B cell (primary cell): ENCODE data around the gene STX5. TPM values are rescaled to one million over a fixed set of nuclear protein-coding genes. Genes with fewer than 3 reads are reported as not detected.

Source experiments
- ATAC-seq: fragments of 200-7000 bp; cut with Tn5 transposase; one replicate; pipeline ENCODE4 v1.10.0; 2021; ENCODE audit warnings: low read depth, mild to moderate bottlenecking, moderate number of reproducible peaks, moderate library complexity
- CTCF ChIA-PET: fragments of 350-600 bp; sonication (Branson Sonifier 250); formaldehyde crosslinking; loops from one replicate; lab custom pipeline; 2021; ENCODE audit warnings: antibody characterized with exemption, inconsistent platforms; lab: Charles Lee
- POLR2A ChIA-PET: fragments of 350-600 bp; sonication (Branson Sonifier 250); formaldehyde crosslinking; loops from one replicate; lab custom pipeline; 2021; ENCODE audit warnings: antibody characterized with exemption; lab: Charles Lee
- DNase-seq: peaks from one replicate; pipeline ENCODE4 v3.0.0; 2013
- H2AFZ ChIP-seq: 2 replicates; pipeline ENCODE4 v1.6.1; 2012; ENCODE audit warnings: mild to moderate bottlenecking, low read depth, low read length; ENCODE audit not compliant: insufficient read depth, poor library complexity, severe bottlenecking
- H3K27ac ChIP-seq, 2 donors: 1 replicate in 1 of 2; 2 replicates in 1 of 2; pipeline ENCODE4 v1.5.1; 2012 to 2013; ENCODE audit warnings: low read length in 2 of 2, mild to moderate bottlenecking in 2 of 2, moderate library complexity in 1 of 2
- H3K27me3 ChIP-seq, 4 experiments: fragments of 200-600 bp in 1 of 4; sonication (generic) in 1 of 4; replicated peaks in 1 of 4; 1 replicate in 2 of 4; 2 replicates in 2 of 4; pipeline versions ENCODE4 v1.6.1 to v1.7.0; 2013 to 2016; ENCODE audit warnings: low read length in 3 of 4, mild to moderate bottlenecking in 2 of 4, mixed read lengths in 1 of 4, moderate library complexity in 1 of 4; ENCODE audit not compliant: insufficient read depth in 4 of 4, control insufficient read depth in 3 of 4; ENCODE audit errors: control extremely low read depth in 1 of 4
- H3K36me3 ChIP-seq, 2 experiments: replicated peaks in 1 of 2; 1 replicate in 1 of 2; 2 replicates in 1 of 2; pipeline versions ENCODE4 v1.6.1 to v1.7.1; 2013; ENCODE audit warnings: low read length in 1 of 2; ENCODE audit not compliant: insufficient read depth in 2 of 2, control insufficient read depth in 1 of 2; ENCODE audit errors: control extremely low read depth in 1 of 2, extremely low read depth in 1 of 2
- H3K4me1 ChIP-seq, 2 donors: fragments of 200-600 bp in 1 of 2; sonication (generic) in 1 of 2; 1 replicate in 1 of 2; 2 replicates in 1 of 2; pipeline versions ENCODE4 v1.5.1 to v1.6.1; 2013 to 2017; ENCODE audit warnings: low read length in 2 of 2; ENCODE audit not compliant: control insufficient read depth in 2 of 2, insufficient read depth in 2 of 2
- H3K4me2 ChIP-seq: replicated peaks from 2 replicates; pipeline ENCODE3; 2012; ENCODE audit warnings: mild to moderate bottlenecking, low read depth, low read length; ENCODE audit not compliant: poor library complexity, severe bottlenecking
- H3K4me3 ChIP-seq, 5 experiments: fragments of 200-600 bp in 1 of 5; sonication (generic) in 1 of 5; 1 replicate in 3 of 5; 2 replicates in 2 of 5; pipeline versions ENCODE4 v1.5.1 to v1.7.0; 2011 to 2016; ENCODE audit warnings: low read length in 4 of 5, mild to moderate bottlenecking in 4 of 5, low read depth in 2 of 5, control low read depth in 1 of 5, moderate library complexity in 1 of 5; ENCODE audit not compliant: insufficient read depth in 1 of 5; ENCODE audit errors: control extremely low read depth in 1 of 5, extremely low read depth in 1 of 5
- H3K79me2 ChIP-seq: fragments of 200-600 bp; sonication (generic); one replicate; pipeline ENCODE4 v1.6.0; 2016; ENCODE audit warnings: low read length; ENCODE audit not compliant: control insufficient read depth, insufficient read depth
- H3K9ac ChIP-seq: fragments of 200-600 bp; sonication (generic); 2 replicates; pipeline ENCODE4 v1.6.1; 2017; ENCODE audit warnings: mild to moderate bottlenecking, low read length, moderate library complexity
- H3K9me3 ChIP-seq, 3 donors: one replicate each; pipeline versions ENCODE4 v1.6.1 to v1.7.1; 2013; ENCODE audit warnings: low read length in 2 of 3; ENCODE audit not compliant: control insufficient read depth in 2 of 3, insufficient read depth in 1 of 3; ENCODE audit errors: control extremely low read depth in 1 of 3
- H4K20me1 ChIP-seq: 2 replicates; pipeline ENCODE4 v1.6.0; 2012; ENCODE audit warnings: mild to moderate bottlenecking, low read length; ENCODE audit not compliant: insufficient read depth, control insufficient read depth, poor library complexity, severe bottlenecking
- H3K27ac Mint-ChIP-seq: one replicate; pipeline ENCODE4 v1.8.0; 2021; ENCODE audit warnings: mixed read lengths
- H3K27me3 Mint-ChIP-seq: one replicate; pipeline ENCODE4 v1.8.0; 2021; ENCODE audit warnings: mixed read lengths
- H3K4me1 Mint-ChIP-seq: one replicate; pipeline ENCODE4 v1.8.0; 2021; ENCODE audit warnings: mixed read lengths
- H3K4me3 Mint-ChIP-seq: one replicate; pipeline ENCODE4 v1.8.0; 2021; ENCODE audit warnings: mixed read lengths
- H3K9me3 Mint-ChIP-seq: one replicate; pipeline ENCODE4 v1.8.0; 2022; ENCODE audit warnings: mixed read lengths; ENCODE audit not compliant: insufficient read depth
- EZH2 ChIP-seq: IDR thresholded peaks from 2 replicates; pipeline ENCODE4 v1.6.1; 2012; ENCODE audit warnings: borderline replicate concordance, low read depth, mild to moderate bottlenecking, moderate library complexity, low read length; ENCODE audit not compliant: insufficient read depth, poor library complexity, severe bottlenecking
- WGBS: methylation state at CpG from one replicate; pipeline ENCODE4 v1.1.5; 2013; ENCODE audit warnings: missing lambda C conversion rate; ENCODE audit not compliant: insufficient coverage; 5-methylcytosine and 5-hydroxymethylcytosine counted together
- intact Hi-C: fragments of 100-400 bp; cut with micrococcal nuclease; formaldehyde crosslinking; loops from one replicate; pipeline ENCODE4 v1.10.0; 2022
- polyA plus RNA-seq: library from polyadenylated mRNA; depleted of rRNA; stranded (reverse); fragments of >200 nt; gene quantifications from 2 replicates; pipeline ENCODE4 v1.2.3, GENCODE V29; 2012
- total RNA-seq, 2 donors: library from RNA; stranded (reverse); fragments of 120-200 nt in 1 of 2; gene quantifications; 1 replicate in 1 of 2; 2 replicates in 1 of 2; pipeline versions ENCODE4 v1.2.3 to v1.2.4, GENCODE V29; 2013 to 2022
- TF ChIP-seq, protein P1 (sequence below): fragments of 200-600 bp; IDR thresholded peaks from one replicate; pipeline ENCODE4 v1.8.0; 2022; ENCODE audit warnings: antibody characterized with exemption, mild to moderate bottlenecking

The STX5 gene
- total and polyA plus RNA-seq, 2 donors (not counting 1 experiment from before 2014, with no cell fraction given): 41.0 to 99.1 TPM

DNA sequence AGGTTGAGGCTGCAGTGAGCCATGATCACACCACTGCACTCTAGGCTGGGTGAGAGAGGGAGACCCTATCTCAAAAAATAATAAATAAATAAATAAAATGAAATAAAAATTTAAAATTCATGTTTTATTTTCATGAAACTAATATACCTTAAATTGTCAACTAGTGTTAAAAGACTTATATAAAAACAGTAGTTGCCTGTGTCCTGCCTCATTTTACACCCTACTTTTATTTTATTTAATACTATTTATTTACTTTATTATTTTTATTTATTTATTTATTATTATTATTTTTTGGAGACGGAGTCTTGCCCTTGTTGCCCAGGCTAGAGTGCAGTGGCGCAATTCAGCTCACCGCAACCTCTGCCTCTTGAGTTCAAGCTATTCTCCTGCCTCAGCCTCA lies 12.3 kb upstream of the STX5 start:
- CTCF ChIA-PET: interaction anchor here (0.9 to 1.2 kb wide), 2 partner anchors 11 to 252 kb away, joined by 3 read pairs; no protein-coding TSS in a partner anchor
- ATAC-seq (no peak), DNase-seq (no peak)
- WGBS: 94% methylated on average over 3 of the region's 3 CpGs
- H3K27ac Mint-ChIP-seq: peak overlapping the region; percentile 23
- H4K20me1 ChIP-seq: no peaks in the 10 kb centered on the region
- H3K36me3 ChIP-seq: no peaks in the 10 kb centered on the region
- intact Hi-C loops: loop anchor here (5.0 kb wide), 2 partner anchors 252 to 287 kb away; partner anchors contain the start of gene TUT1
- H3K27ac ChIP-seq: no peak overlapping the region
- H3K4me2 ChIP-seq: no peak overlapping the region
- H3K9me3 ChIP-seq: no peaks in the 10 kb centered on the region
- no peak overlapping the region for H3K4me3 Mint-ChIP-seq
- H2AFZ ChIP-seq: no peak overlapping the region
- H3K4me1 Mint-ChIP-seq: peaks cover 10% of the 10 kb centered on the region
- peaks cover 6 to 22% of the 10 kb centered on the region in 2 donors for H3K4me1 ChIP-seq
- H3K27me3 Mint-ChIP-seq: no peaks in the 10 kb centered on the region
- H3K9me3 Mint-ChIP-seq: no peaks in the 10 kb centered on the region
- POLR2A ChIA-PET: interaction anchor here (1.5 to 2.5 kb wide), 2 partner anchors 10 to 20 kb away, joined by 7 read pairs; no protein-coding TSS in a partner anchor
- no peak overlapping the region for H3K4me3 ChIP-seq
- no peak for TF ChIP-seq EZH2
- TF ChIP-seq, protein P1, sequence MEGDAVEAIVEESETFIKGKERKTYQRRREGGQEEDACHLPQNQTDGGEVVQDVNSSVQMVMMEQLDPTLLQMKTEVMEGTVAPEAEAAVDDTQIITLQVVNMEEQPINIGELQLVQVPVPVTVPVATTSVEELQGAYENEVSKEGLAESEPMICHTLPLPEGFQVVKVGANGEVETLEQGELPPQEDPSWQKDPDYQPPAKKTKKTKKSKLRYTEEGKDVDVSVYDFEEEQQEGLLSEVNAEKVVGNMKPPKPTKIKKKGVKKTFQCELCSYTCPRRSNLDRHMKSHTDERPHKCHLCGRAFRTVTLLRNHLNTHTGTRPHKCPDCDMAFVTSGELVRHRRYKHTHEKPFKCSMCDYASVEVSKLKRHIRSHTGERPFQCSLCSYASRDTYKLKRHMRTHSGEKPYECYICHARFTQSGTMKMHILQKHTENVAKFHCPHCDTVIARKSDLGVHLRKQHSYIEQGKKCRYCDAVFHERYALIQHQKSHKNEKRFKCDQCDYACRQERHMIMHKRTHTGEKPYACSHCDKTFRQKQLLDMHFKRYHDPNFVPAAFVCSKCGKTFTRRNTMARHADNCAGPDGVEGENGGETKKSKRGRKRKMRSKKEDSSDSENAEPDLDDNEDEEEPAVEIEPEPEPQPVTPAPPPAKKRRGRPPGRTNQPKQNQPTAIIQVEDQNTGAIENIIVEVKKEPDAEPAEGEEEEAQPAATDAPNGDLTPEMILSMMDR: no peak
- peaks cover 8% of the 10 kb centered on the region for H3K79me2 ChIP-seq
- H3K9ac ChIP-seq: no peak overlapping the region
- H3K27me3 ChIP-seq: no peaks in the 10 kb centered on the region

- POLR2A ChIA-PET: interaction anchor here (0.7 to 5.0 kb wide), 7 partner anchors 12 to 1420 kb away, joined by 3 to 159 read pairs (median 7); partner anchors contain the start of genes HNRNPUL2, TTC9C and TUT1
- peaks cover 14% of the 10 kb centered on the region for H3K79me2 ChIP-seq
- 100% methylated on average over 3 of the region's 3 CpGs for WGBS
These were observed 11.6 kb upstream of the STX5 start for GRCh38 chr11:62843466-62843865.

More at GRCh38 chr11:62843466-62843865, 11.6 kb upstream of the STX5 start:
- Histone ChIP-seq H3K27ac (no peak overlapping the region), H4K20me1 (no peaks in the 10 kb centered on the region), H3K4me2 (no peak overlapping the region), H3K4me1 (peaks cover 11 to 28% of the 10 kb centered on the region in 2 donors), H2AFZ (no peak overlapping the region), H3K27me3 (no peaks in the 10 kb centered on the region), H3K4me3 (no peak overlapping the region), H3K9me3 (no peaks in the 10 kb centered on the region), H3K36me3 (no peaks in the 10 kb centered on the region), H3K9ac (no peak overlapping the region)
- H3K9me3 Mint-ChIP-seq: no peaks in the 10 kb centered on the region
- H3K27ac Mint-ChIP-seq: peak overlapping the region; percentile 23
- intact Hi-C loops: loop anchor here (5.0 kb wide), 2 partner anchors 251 to 286 kb away; partner anchors contain the start of gene TUT1
- peak overlapping the region; percentile 37 for H3K4me3 Mint-ChIP-seq
- no peaks in the 10 kb centered on the region for H3K27me3 Mint-ChIP-seq
- CTCF ChIA-PET: interaction anchor here (0.9 to 1.8 kb wide), 5 partner anchors 8 to 251 kb away, joined by 3 to 8 read pairs (median 5); no protein-coding TSS in a partner anchor
- DNase-seq: no peak
- TF ChIP-seq, protein P1: no peak
- no peak for TF ChIP-seq EZH2
- peaks cover 13% of the 10 kb centered on the region for H3K4me1 Mint-ChIP-seq
- no peak for ATAC-seq
